Astrocyte (in vitro differentiated cells and primary cell): ENCODE data around the gene TET2.

Experiments
- EZH2 ChIP-seq: IDR thresholded peaks from 2 replicates; pipeline ENCODE4 v1.6.1; 2012; ENCODE audit warnings: mild to moderate bottlenecking, low read length, inconsistent platforms; ENCODE audit not compliant: insufficient read depth
- TF ChIP-seq, protein P1 (sequence below): IDR thresholded peaks from 2 replicates; pipeline ENCODE4 v1.5.1; 2011; ENCODE audit warnings: low read depth, mild to moderate bottlenecking, inconsistent platforms, low read length, moderate library complexity; ENCODE audit not compliant: insufficient read depth

DNA sequence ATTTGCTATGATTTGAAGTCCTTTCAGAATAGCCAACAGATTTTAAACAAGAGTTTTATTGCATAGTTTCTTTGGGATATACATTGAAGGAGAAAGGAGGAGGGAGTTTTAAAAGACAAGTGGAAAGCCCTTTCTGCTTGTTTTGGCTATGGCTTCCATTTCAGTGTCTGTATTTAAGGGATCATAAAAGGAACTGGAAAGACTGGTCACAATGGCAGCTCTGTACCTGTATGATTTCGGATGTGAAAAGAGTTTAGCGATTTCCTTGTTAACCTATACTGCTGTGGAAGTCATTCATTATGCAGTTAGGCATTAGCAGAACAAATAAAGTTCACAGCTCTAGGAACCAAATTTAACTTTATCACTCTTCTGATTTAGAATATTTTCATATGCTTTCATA, 60.7 kb downstream of the TET2 start:
- TF ChIP-seq, protein P1, sequence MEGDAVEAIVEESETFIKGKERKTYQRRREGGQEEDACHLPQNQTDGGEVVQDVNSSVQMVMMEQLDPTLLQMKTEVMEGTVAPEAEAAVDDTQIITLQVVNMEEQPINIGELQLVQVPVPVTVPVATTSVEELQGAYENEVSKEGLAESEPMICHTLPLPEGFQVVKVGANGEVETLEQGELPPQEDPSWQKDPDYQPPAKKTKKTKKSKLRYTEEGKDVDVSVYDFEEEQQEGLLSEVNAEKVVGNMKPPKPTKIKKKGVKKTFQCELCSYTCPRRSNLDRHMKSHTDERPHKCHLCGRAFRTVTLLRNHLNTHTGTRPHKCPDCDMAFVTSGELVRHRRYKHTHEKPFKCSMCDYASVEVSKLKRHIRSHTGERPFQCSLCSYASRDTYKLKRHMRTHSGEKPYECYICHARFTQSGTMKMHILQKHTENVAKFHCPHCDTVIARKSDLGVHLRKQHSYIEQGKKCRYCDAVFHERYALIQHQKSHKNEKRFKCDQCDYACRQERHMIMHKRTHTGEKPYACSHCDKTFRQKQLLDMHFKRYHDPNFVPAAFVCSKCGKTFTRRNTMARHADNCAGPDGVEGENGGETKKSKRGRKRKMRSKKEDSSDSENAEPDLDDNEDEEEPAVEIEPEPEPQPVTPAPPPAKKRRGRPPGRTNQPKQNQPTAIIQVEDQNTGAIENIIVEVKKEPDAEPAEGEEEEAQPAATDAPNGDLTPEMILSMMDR: no peak
- no peak for TF ChIP-seq EZH2
